HepG2 (cell line): ENCODE results near the gene PMM2. TPM values are rescaled to one million over a fixed set of nuclear protein-coding genes. Genes with fewer than 3 reads are reported as not detected.
A peak's percentile ranks its signal among the peaks of the same experiment; 100 is the strongest.

Source experiments
- AGO1 ChIP-seq: fragments of 200-400 bp; formaldehyde crosslinking; IDR thresholded peaks from 2 replicates; pipeline ENCODE4 v1.6.1; 2017; ENCODE audit warnings: mild to moderate bottlenecking, low read depth, low read length, moderate library complexity; ENCODE audit not compliant: poor library complexity, severe bottlenecking
- CBX1 ChIP-seq: IDR thresholded peaks from one replicate; pipeline ENCODE4 v1.6.1; 2016; ENCODE audit warnings: antibody characterized with exemption, low read depth
- DNMT1 ChIP-seq: sonication (generic); formaldehyde crosslinking; IDR thresholded peaks from 2 replicates; pipeline ENCODE4 v1.5.1; 2020; ENCODE audit warnings: mild to moderate bottlenecking, missing genetic modification reagents
- IRX3 ChIP-seq: sonication (generic); formaldehyde crosslinking; IDR thresholded peaks from 2 replicates; pipeline ENCODE4 v1.8.1; 2023; ENCODE audit warnings: mild to moderate bottlenecking, low read depth, missing genetic modification reagents, borderline replicate concordance
- NFIB ChIP-seq: sonication (generic); formaldehyde crosslinking; IDR thresholded peaks from 2 replicates; pipeline ENCODE4 v1.9.0; 2021; ENCODE audit warnings: missing genetic modification reagents, mild to moderate bottlenecking, borderline replicate concordance
- NR1H2 ChIP-seq: sonication (generic); formaldehyde crosslinking; IDR thresholded peaks from 2 replicates; pipeline ENCODE4 v1.8.1; 2022; ENCODE audit warnings: low read depth, missing genetic modification reagents, borderline replicate concordance
- SPEN ChIP-seq: sonication (generic); formaldehyde crosslinking; IDR thresholded peaks from 2 replicates; pipeline ENCODE4 v1.5.1; 2020; ENCODE audit warnings: low read depth, mild to moderate bottlenecking, missing genetic modification reagents
- U2AF1 ChIP-seq: fragments of 200-400 bp; formaldehyde crosslinking; optimal IDR thresholded peaks from 2 replicates; pipeline ENCODE3; 2017; ENCODE audit warnings: mild to moderate bottlenecking, low read depth, low read length
- ZFP36L1 ChIP-seq: sonication (generic); formaldehyde crosslinking; IDR thresholded peaks from 2 replicates; pipeline ENCODE4 v1.8.0; 2022; ENCODE audit warnings: mild to moderate bottlenecking, missing genetic modification reagents, moderate library complexity
- ZNF33B ChIP-seq: sonication (generic); formaldehyde crosslinking; IDR thresholded peaks from 2 replicates; pipeline ENCODE4 v1.5.1; 2020; ENCODE audit warnings: mild to moderate bottlenecking, missing genetic modification reagents
- ZNF713 ChIP-seq: sonication (generic); formaldehyde crosslinking; IDR thresholded peaks from 2 replicates; pipeline ENCODE4 v1.4.0; 2020; ENCODE audit warnings: mild to moderate bottlenecking, missing genetic modification reagents
- ZSCAN25 ChIP-seq: sonication (generic); formaldehyde crosslinking; IDR thresholded peaks from 2 replicates; pipeline ENCODE4 v1.8.0; 2022; ENCODE audit warnings: mild to moderate bottlenecking, missing genetic modification reagents
- polyA plus RNA-seq, 8 experiments: library from polyadenylated mRNA; depleted of rRNA in 3 of 8; stranded (reverse) in 7 of 8; unstranded in 1 of 8; fragments of >200 nt; fragmentation: Illumina TruSeq in 4 of 8; extraction: Trizol in 4 of 8; gene quantifications; 2 replicates each; pipeline versions ENCODE4 v1.2.1 to v1.2.3, GENCODE V29; 2011 to 2016; ENCODE audit warnings: low read depth in 4 of 8, missing spikeins in 1 of 8, mixed read lengths in 1 of 8; ENCODE audit not compliant: insufficient read depth in 1 of 8
- total RNA-seq, 5 experiments: library from RNA; depleted of rRNA; stranded (reverse); fragments of >200 nt; fragmentation: Illumina TruSeq; extraction: Trizol; gene quantifications; 2 replicates each; pipeline ENCODE4 v1.2.3, GENCODE V29; 2016; ENCODE audit warnings: low read depth in 1 of 5
- TF ChIP-seq, protein P1 (sequence below): sonication (generic); formaldehyde crosslinking; IDR thresholded peaks from 2 replicates; pipeline ENCODE4 v1.5.1; 2020; ENCODE audit warnings: mild to moderate bottlenecking, missing genetic modification reagents, moderate library complexity
- TF ChIP-seq, protein P2 (sequence below): sonication (generic); formaldehyde crosslinking; IDR thresholded peaks from 2 replicates; pipeline ENCODE4 v1.4.0; 2020; ENCODE audit warnings: missing genetic modification reagents, mild to moderate bottlenecking, borderline replicate concordance
- TF ChIP-seq, protein P3 (sequence below): sonication (generic); formaldehyde crosslinking; IDR thresholded peaks from 2 replicates; pipeline ENCODE4 v1.4.0; 2020; ENCODE audit warnings: missing genetic modification reagents, borderline replicate concordance
- TF ChIP-seq, protein P4 (sequence below): sonication (generic); formaldehyde crosslinking; IDR thresholded peaks from 2 replicates; pipeline ENCODE4 v1.4.0; 2020; ENCODE audit warnings: missing genetic modification reagents
- TF ChIP-seq, protein P5 (sequence below): fragments of 450-650 bp; IDR thresholded peaks from 2 replicates; pipeline ENCODE4 v1.6.1; 2017; ENCODE audit warnings: mild to moderate bottlenecking

PMM2 gene
- total and polyA plus RNA-seq, 2 of the 13 experiments (the other 11 are each of a cell fraction or from before 2014, with no cell fraction given), result 52.2 to 93.7 TPM

DNA sequence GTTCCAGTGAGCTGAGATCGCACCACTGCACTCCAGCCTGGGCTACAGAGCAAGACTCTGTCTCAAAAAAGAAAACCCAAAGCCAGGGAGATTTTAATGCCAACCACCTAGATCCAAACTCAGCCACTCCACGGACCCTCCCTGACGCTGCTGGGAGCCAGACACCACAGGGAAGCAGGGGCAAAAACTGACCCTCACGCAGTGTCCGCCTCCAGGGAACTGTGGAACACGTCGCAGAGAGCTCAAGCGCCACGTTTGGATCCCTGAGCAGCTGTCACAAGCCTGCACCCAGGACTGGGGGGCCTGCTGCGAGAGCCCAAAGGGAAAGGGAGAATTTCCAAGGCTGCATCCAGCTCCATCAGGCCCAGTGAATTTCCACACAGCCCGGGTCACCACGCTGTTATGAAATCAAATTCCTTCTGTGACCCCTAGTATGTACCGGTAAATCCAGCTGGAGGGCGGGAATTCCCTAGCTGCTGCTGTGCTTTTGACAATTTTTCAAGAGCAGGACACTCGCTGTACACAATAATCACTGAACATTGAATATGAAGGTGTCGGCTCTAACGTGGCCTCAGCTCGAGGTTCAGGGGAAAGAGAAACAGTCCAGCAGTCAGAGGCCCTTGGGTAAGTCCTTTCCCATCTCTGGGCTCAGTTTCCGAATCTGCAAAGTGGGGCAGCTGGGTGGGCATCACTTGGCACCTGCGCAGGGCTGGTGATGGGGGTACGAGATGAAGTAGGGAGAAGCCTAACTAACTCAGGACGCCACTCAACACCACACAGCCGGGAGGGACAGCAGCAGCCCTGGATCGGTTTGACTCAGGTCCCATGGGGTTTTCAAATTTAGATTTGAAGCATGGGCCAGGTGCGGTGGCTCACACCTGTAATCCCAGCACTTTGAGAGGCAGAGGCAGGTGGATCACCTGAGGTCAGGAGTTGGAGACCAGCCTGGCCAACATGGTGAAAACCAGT, 62.6 kb downstream of the PMM2 start (continued):
- TF ChIP-seq IRX3, result 0 out of 2 replicates have a peak, but pooled peaks have one; percentile 36
- TF ChIP-seq AGO1, result peak; percentile 90
- peak; percentile 35; the same call in 1 of the 2 replicates for TF ChIP-seq SPEN (CRISPR knock-in tag)
- TF ChIP-seq DNMT1 (CRISPR knock-in tag), result no peak
- no peak for TF ChIP-seq NR1H2 (CRISPR knock-in tag)
- TF ChIP-seq, protein P1, sequence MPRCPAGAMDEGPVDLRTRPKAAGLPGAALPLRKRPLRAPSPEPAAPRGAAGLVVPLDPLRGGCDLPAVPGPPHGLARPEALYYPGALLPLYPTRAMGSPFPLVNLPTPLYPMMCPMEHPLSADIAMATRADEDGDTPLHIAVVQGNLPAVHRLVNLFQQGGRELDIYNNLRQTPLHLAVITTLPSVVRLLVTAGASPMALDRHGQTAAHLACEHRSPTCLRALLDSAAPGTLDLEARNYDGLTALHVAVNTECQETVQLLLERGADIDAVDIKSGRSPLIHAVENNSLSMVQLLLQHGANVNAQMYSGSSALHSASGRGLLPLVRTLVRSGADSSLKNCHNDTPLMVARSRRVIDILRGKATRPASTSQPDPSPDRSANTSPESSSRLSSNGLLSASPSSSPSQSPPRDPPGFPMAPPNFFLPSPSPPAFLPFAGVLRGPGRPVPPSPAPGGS (CRISPR knock-in tag), result peak; percentile 80
- no peak for TF ChIP-seq NFIB (CRISPR knock-in tag)
- TF ChIP-seq ZNF33B (CRISPR knock-in tag), result peak; percentile 85; the same call in 1 of the 2 replicates
- TF ChIP-seq, protein P2, sequence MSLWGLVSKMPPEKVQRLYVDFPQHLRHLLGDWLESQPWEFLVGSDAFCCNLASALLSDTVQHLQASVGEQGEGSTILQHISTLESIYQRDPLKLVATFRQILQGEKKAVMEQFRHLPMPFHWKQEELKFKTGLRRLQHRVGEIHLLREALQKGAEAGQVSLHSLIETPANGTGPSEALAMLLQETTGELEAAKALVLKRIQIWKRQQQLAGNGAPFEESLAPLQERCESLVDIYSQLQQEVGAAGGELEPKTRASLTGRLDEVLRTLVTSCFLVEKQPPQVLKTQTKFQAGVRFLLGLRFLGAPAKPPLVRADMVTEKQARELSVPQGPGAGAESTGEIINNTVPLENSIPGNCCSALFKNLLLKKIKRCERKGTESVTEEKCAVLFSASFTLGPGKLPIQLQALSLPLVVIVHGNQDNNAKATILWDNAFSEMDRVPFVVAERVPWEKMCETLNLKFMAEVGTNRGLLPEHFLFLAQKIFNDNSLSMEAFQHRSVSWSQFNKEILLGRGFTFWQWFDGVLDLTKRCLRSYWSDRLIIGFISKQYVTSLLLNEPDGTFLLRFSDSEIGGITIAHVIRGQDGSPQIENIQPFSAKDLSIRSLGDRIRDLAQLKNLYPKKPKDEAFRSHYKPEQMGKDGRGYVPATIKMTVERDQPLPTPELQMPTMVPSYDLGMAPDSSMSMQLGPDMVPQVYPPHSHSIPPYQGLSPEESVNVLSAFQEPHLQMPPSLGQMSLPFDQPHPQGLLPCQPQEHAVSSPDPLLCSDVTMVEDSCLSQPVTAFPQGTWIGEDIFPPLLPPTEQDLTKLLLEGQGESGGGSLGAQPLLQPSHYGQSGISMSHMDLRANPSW, result peak; percentile 93; the same call in 1 of the 2 replicates
- TF ChIP-seq U2AF1, result peak; percentile 57
- TF ChIP-seq CBX1, result peak; percentile 73
- TF ChIP-seq ZNF713 (CRISPR knock-in tag), result 0 out of 2 replicates have a peak, but pooled peaks have one; percentile 82
- TF ChIP-seq, protein P3, sequence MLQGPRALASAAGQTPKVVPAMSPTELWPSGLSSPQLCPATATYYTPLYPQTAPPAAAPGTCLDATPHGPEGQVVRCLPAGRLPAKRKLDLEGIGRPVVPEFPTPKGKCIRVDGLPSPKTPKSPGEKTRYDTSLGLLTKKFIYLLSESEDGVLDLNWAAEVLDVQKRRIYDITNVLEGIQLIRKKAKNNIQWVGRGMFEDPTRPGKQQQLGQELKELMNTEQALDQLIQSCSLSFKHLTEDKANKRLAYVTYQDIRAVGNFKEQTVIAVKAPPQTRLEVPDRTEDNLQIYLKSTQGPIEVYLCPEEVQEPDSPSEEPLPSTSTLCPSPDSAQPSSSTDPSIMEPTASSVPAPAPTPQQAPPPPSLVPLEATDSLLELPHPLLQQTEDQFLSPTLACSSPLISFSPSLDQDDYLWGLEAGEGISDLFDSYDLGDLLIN (CRISPR knock-in tag), result no peak
- TF ChIP-seq, protein P4, sequence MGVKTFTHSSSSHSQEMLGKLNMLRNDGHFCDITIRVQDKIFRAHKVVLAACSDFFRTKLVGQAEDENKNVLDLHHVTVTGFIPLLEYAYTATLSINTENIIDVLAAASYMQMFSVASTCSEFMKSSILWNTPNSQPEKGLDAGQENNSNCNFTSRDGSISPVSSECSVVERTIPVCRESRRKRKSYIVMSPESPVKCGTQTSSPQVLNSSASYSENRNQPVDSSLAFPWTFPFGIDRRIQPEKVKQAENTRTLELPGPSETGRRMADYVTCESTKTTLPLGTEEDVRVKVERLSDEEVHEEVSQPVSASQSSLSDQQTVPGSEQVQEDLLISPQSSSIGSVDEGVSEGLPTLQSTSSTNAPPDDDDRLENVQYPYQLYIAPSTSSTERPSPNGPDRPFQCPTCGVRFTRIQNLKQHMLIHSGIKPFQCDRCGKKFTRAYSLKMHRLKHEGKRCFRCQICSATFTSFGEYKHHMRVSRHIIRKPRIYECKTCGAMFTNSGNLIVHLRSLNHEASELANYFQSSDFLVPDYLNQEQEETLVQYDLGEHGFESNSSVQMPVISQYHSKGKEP, result peak; percentile 89; the same call in 1 of the 2 replicates
- TF ChIP-seq ZSCAN25 (CRISPR knock-in tag), result peak; percentile 66; the same call in 1 of the 2 replicates
- peak; percentile 93 for TF ChIP-seq ZFP36L1 (CRISPR knock-in tag)
- TF ChIP-seq, protein P5, sequence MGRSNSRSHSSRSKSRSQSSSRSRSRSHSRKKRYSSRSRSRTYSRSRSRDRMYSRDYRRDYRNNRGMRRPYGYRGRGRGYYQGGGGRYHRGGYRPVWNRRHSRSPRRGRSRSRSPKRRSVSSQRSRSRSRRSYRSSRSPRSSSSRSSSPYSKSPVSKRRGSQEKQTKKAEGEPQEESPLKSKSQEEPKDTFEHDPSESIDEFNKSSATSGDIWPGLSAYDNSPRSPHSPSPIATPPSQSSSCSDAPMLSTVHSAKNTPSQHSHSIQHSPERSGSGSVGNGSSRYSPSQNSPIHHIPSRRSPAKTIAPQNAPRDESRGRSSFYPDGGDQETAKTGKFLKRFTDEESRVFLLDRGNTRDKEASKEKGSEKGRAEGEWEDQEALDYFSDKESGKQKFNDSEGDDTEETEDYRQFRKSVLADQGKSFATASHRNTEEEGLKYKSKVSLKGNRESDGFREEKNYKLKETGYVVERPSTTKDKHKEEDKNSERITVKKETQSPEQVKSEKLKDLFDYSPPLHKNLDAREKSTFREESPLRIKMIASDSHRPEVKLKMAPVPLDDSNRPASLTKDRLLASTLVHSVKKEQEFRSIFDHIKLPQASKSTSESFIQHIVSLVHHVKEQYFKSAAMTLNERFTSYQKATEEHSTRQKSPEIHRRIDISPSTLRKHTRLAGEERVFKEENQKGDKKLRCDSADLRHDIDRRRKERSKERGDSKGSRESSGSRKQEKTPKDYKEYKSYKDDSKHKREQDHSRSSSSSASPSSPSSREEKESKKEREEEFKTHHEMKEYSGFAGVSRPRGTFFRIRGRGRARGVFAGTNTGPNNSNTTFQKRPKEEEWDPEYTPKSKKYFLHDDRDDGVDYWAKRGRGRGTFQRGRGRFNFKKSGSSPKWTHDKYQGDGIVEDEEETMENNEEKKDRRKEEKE, result no peak
